PC-3 (cell line): ENCODE results near the gene CLRN3. TPM values are rescaled to one million over a fixed set of nuclear protein-coding genes. Genes with fewer than 3 reads are reported as not detected.

Experiments used
- ATAC-seq: fragments of 200-7000 bp; cut with Tn5 transposase; 2 replicates; pipeline ENCODE4 v1.9.1; 2020; ENCODE audit warnings: mild to moderate bottlenecking, moderate library complexity
- BruUV-seq: library from RNA; stranded (reverse); fragments of 400-500 nt; replicated peaks from 2 replicates; lab custom pipeline; 2021; lab: Mats Ljungman, UMichigan
- CTCF ChIA-PET: fragments of 300-600 bp; sonication (Branson Sonifier 250); formaldehyde crosslinking; loops from one replicate; lab custom pipeline; 2022; ENCODE audit warnings: antibody characterized with exemption; lab: Charles Lee
- POLR2A ChIA-PET: fragments of 300-600 bp; sonication (Branson Sonifier 250); formaldehyde crosslinking; loops from one replicate; lab custom pipeline; 2022; ENCODE audit warnings: antibody characterized with exemption; ENCODE audit not compliant: unreplicated experiment; lab: Charles Lee
- DNase-seq: peaks from one replicate; pipeline ENCODE4 v3.0.0-alpha.2; 2015
- H2AFZ ChIP-seq: fragments of 300-600 bp; sonication (generic); 2 replicates; pipeline ENCODE4 v1.6.0; 2016; ENCODE audit warnings: antibody characterized with exemption, low read length
- H3F3A ChIP-seq: fragments of 300-600 bp; sonication (generic); one replicate; pipeline ENCODE4 v1.6.0; 2017; ENCODE audit warnings: antibody characterized with exemption, low read length, control low read depth, mild to moderate bottlenecking; ENCODE audit not compliant: unreplicated experiment
- H3K27ac ChIP-seq: fragments of 300-600 bp; sonication (generic); 2 replicates; pipeline ENCODE4 v1.5.1; 2016; ENCODE audit warnings: mild to moderate bottlenecking, low read length
- H3K27me3 ChIP-seq: fragments of 300-600 bp; sonication (generic); 2 replicates; pipeline ENCODE4 v1.6.1; 2016; ENCODE audit warnings: low read length, mixed read lengths
- H3K36me3 ChIP-seq: fragments of 300-600 bp; sonication (generic); 2 replicates; pipeline ENCODE4 v1.6.1; 2016; ENCODE audit warnings: low read depth, mixed run types, low read length, mixed read lengths
- H3K4me1 ChIP-seq: fragments of 300-600 bp; sonication (generic); 2 replicates; pipeline ENCODE4 v1.5.1; 2016; ENCODE audit warnings: low read length; ENCODE audit not compliant: insufficient read depth
- H3K4me2 ChIP-seq: fragments of 300-600 bp; sonication (generic); 2 replicates; pipeline ENCODE4 v1.6.0; 2016; ENCODE audit warnings: low read length
- H3K4me3 ChIP-seq: fragments of 300-600 bp; sonication (generic); 2 replicates; pipeline ENCODE4 v1.5.1; 2016; ENCODE audit warnings: mild to moderate bottlenecking, low read length, mixed read lengths
- H3K79me2 ChIP-seq: fragments of 300-600 bp; sonication (generic); 2 replicates; pipeline ENCODE4 v1.6.1; 2017; ENCODE audit warnings: low read length, mixed read lengths
- H3K9ac ChIP-seq: fragments of 300-600 bp; sonication (generic); 2 replicates; pipeline ENCODE4 v1.6.0; 2016; ENCODE audit warnings: mild to moderate bottlenecking, low read length
- H3K9me2 ChIP-seq: fragments of 300-600 bp; sonication (generic); replicated peaks from 2 replicates; pipeline ENCODE4 v1.6.1; 2016; ENCODE audit warnings: mixed run types, low read length, mixed read lengths
- H3K9me3 ChIP-seq: fragments of 300-600 bp; sonication (generic); 2 replicates; pipeline ENCODE4 v1.6.1; 2016; ENCODE audit warnings: low read length, mixed read lengths
- H4K20me1 ChIP-seq: fragments of 300-600 bp; sonication (generic); 2 replicates; pipeline ENCODE4 v1.6.1; 2016; ENCODE audit warnings: low read length, mixed read lengths
- CTCF ChIP-seq: fragments of 300-600 bp; sonication (generic); conservative IDR thresholded peaks from 2 replicates; pipeline ENCODE4 v1.5.1; 2017; ENCODE audit warnings: antibody characterized with exemption, low read depth, mild to moderate bottlenecking, low read length
- EZH2 ChIP-seq: fragments of 300-600 bp; sonication (generic); IDR thresholded peaks from one replicate; pipeline ENCODE4 v1.6.1; 2017; ENCODE audit warnings: antibody characterized with exemption, mild to moderate bottlenecking, low read length; ENCODE audit not compliant: unreplicated experiment
- EZH2phosphoT487 ChIP-seq: fragments of 300-600 bp; sonication (generic); IDR thresholded peaks from 2 replicates; pipeline ENCODE4 v1.6.1; 2018; ENCODE audit warnings: mild to moderate bottlenecking, antibody characterized with exemption, low read length, borderline replicate concordance
- intact Hi-C: fragments of 100-400 bp; cut with micrococcal nuclease; formaldehyde crosslinking; loops from 2 replicates; pipeline ENCODE4 v1.9.0; 2023
- total RNA-seq: library from RNA; depleted of rRNA; stranded (reverse); fragments of >200 nt; gene quantifications from 2 replicates; pipeline ENCODE4 v1.2.3, GENCODE V29; 2014

CLRN3 gene
- total RNA-seq, 1 experiment from 2014 or later = not detected

GRCh38 chr10:127860592-127860991 is 32.1 kb downstream of the CLRN3 start:
- H3K4me1 ChIP-seq = no peaks in the 10 kb centered on the region
- no peak overlapping the region for H3K27ac ChIP-seq
- no peaks in the 10 kb centered on the region for H3K9me3 ChIP-seq
- no peaks in the 10 kb centered on the region for H3K27me3 ChIP-seq
- H3K36me3 ChIP-seq = no peaks in the 10 kb centered on the region
- no TSS peak for BruUV-seq
- TF ChIP-seq CTCF (no peak), EZH2 (no peak), EZH2phosphoT487 (no peak)
- H3K9me2 ChIP-seq = no peaks in the 10 kb centered on the region
- H3K9ac ChIP-seq = no peak overlapping the region
- ATAC-seq (no peak), DNase-seq (no peak)
- H2AFZ ChIP-seq = no peak overlapping the region
- H4K20me1 ChIP-seq = no peaks in the 10 kb centered on the region
- H3K4me2 ChIP-seq = no peak overlapping the region
- no peaks in the 10 kb centered on the region for H3K79me2 ChIP-seq
- H3F3A ChIP-seq = no peaks in the 10 kb centered on the region
- CTCF ChIA-PET = no interaction called here
- intact Hi-C loops = no loop called here
- no peak overlapping the region for H3K4me3 ChIP-seq
- POLR2A ChIA-PET = no interaction called here

GRCh38 chr10:127855976-127856375 is 36.8 kb downstream of the CLRN3 start:
- DNase-seq = no peak
- peaks cover 2% of the 10 kb centered on the region; the same call in 1 of the 2 replicates for H3K27me3 ChIP-seq
- no peaks in the 10 kb centered on the region for H4K20me1 ChIP-seq
- no peak overlapping the region for H3K9ac ChIP-seq
- ChIA-PET CTCF (no interaction called here), POLR2A (no interaction called here)
- intact Hi-C loops = loop anchor here (2.0 kb wide), 1 partner anchor 141 kb away; no protein-coding TSS in a partner anchor
- no peak for ATAC-seq
- no peak overlapping the region for H3K27ac ChIP-seq
- no peaks in the 10 kb centered on the region for H3K9me3 ChIP-seq
- H3K9me2 ChIP-seq = no peaks in the 10 kb centered on the region
- BruUV-seq = no TSS peak
- H3K4me1 ChIP-seq = no peaks in the 10 kb centered on the region
- no peaks in the 10 kb centered on the region for H3K79me2 ChIP-seq
- no peak overlapping the region for H3K4me3 ChIP-seq
- TF ChIP-seq EZH2 (no peak), CTCF (no peak), EZH2phosphoT487 (no peak)
- H3K36me3 ChIP-seq = no peaks in the 10 kb centered on the region
- no peak overlapping the region for H3K4me2 ChIP-seq
- H3F3A ChIP-seq = no peaks in the 10 kb centered on the region
- H2AFZ ChIP-seq = no peak overlapping the region

- H3F3A ChIP-seq = no peaks in the 10 kb centered on the region
- DNase-seq (no peak), ATAC-seq (no peak)
- no peaks in the 10 kb centered on the region for H3K4me1 ChIP-seq
- H4K20me1 ChIP-seq = no peaks in the 10 kb centered on the region
- H3K79me2 ChIP-seq = no peaks in the 10 kb centered on the region
- no peaks in the 10 kb centered on the region for H3K36me3 ChIP-seq
- H3K9me3 ChIP-seq = no peaks in the 10 kb centered on the region
- H3K27ac ChIP-seq = no peak overlapping the region
- POLR2A ChIA-PET = no interaction called here
- H3K4me2 ChIP-seq = no peak overlapping the region
- H3K9me2 ChIP-seq = no peaks in the 10 kb centered on the region
- H3K4me3 ChIP-seq = no peak overlapping the region
- BruUV-seq = no TSS peak
- H3K9ac ChIP-seq = no peak overlapping the region
- CTCF ChIA-PET = no interaction called here
- intact Hi-C loops = loop anchor here (2.0 kb wide), 1 partner anchor 141 kb away; no protein-coding TSS in a partner anchor
- H2AFZ ChIP-seq = no peak overlapping the region
- peaks cover 3% of the 10 kb centered on the region; the same call in 1 of the 2 replicates for H3K27me3 ChIP-seq
- TF ChIP-seq EZH2phosphoT487 = no peak
- TF ChIP-seq CTCF = no peak
- TF ChIP-seq EZH2 = no peak
Observed at GRCh38 chr10:127855591-127855881, 37.2 kb downstream of the CLRN3 start.
